Measurements from ENCODE around the gene MTOR.

- no peak for TF ChIP-seq CTCF (IDR thresholded peaks at IDR 0.05)
- TF ChIP-seq POLR2A (IDR thresholded peaks at IDR 0.05), result no peak
- no peak for TF ChIP-seq EP300 (IDR thresholded peaks at IDR 0.05)
Measured at GRCh38 chr1:11125931-11126330, 136.4 kb downstream of the MTOR start.
